ENCODE data around the gene CEP112. TPM values are rescaled to one million over a fixed set of nuclear protein-coding genes. Genes with fewer than 3 reads are reported as not detected.

CEP112 gene
- polyA plus RNA-seq, 1 donor from 2014 or later = 6.0 TPM

DNA sequence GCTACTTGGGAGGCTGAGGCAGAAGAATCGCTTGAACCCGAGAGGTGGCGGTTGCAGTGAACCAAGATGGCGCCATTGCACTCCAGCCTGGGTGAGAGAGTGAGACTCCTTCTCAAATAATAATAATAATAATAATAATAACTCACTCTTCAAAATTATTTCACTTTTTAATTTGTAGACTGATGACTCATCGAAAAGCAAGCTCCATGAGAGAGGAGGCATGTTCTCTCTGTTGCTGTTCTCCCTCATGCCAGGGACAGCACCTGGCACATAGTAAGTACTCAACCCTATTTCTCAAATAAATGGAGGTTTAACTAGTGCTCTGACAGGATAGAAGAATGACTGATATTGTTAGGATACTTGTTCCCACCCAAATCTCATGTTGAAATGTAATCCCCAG is 265.3 kb downstream of the CEP112 start:
- H3K27me3 ChIP-seq (ENCODE audit: insufficient read depth, low read depth, low read length) = no peaks in the 10 kb centered on the region
- TF ChIP-seq, protein P1, sequence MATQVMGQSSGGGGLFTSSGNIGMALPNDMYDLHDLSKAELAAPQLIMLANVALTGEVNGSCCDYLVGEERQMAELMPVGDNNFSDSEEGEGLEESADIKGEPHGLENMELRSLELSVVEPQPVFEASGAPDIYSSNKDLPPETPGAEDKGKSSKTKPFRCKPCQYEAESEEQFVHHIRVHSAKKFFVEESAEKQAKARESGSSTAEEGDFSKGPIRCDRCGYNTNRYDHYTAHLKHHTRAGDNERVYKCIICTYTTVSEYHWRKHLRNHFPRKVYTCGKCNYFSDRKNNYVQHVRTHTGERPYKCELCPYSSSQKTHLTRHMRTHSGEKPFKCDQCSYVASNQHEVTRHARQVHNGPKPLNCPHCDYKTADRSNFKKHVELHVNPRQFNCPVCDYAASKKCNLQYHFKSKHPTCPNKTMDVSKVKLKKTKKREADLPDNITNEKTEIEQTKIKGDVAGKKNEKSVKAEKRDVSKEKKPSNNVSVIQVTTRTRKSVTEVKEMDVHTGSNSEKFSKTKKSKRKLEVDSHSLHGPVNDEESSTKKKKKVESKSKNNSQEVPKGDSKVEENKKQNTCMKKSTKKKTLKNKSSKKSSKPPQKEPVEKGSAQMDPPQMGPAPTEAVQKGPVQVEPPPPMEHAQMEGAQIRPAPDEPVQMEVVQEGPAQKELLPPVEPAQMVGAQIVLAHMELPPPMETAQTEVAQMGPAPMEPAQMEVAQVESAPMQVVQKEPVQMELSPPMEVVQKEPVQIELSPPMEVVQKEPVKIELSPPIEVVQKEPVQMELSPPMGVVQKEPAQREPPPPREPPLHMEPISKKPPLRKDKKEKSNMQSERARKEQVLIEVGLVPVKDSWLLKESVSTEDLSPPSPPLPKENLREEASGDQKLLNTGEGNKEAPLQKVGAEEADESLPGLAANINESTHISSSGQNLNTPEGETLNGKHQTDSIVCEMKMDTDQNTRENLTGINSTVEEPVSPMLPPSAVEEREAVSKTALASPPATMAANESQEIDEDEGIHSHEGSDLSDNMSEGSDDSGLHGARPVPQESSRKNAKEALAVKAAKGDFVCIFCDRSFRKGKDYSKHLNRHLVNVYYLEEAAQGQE (IDR thresholded peaks at IDR 0.05; ENCODE audit: borderline replicate concordance) = no peak
- TF ChIP-seq POLR2AphosphoS5 (IDR thresholded peaks at IDR 0.05) = no peak
- TF ChIP-seq, protein P2, sequence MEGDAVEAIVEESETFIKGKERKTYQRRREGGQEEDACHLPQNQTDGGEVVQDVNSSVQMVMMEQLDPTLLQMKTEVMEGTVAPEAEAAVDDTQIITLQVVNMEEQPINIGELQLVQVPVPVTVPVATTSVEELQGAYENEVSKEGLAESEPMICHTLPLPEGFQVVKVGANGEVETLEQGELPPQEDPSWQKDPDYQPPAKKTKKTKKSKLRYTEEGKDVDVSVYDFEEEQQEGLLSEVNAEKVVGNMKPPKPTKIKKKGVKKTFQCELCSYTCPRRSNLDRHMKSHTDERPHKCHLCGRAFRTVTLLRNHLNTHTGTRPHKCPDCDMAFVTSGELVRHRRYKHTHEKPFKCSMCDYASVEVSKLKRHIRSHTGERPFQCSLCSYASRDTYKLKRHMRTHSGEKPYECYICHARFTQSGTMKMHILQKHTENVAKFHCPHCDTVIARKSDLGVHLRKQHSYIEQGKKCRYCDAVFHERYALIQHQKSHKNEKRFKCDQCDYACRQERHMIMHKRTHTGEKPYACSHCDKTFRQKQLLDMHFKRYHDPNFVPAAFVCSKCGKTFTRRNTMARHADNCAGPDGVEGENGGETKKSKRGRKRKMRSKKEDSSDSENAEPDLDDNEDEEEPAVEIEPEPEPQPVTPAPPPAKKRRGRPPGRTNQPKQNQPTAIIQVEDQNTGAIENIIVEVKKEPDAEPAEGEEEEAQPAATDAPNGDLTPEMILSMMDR (IDR thresholded peaks at IDR 0.05; ENCODE audit: poor library complexity, severe bottlenecking) = no peak
- TF ChIP-seq EZH2 (IDR thresholded peaks at IDR 0.05; ENCODE audit: borderline replicate concordance, insufficient read depth, low read length, poor library complexity, severe bottlenecking) = no peak
- H3K36me3 ChIP-seq (ENCODE audit: insufficient read depth, low read length) = no peaks in the 10 kb centered on the region
- H3K9me3 ChIP-seq (ENCODE audit: low read length) = no peaks in the 10 kb centered on the region
- H3K27ac ChIP-seq (ENCODE audit: low read length) = no peak overlapping the region
- H4K20me1 ChIP-seq (ENCODE audit: insufficient read depth) = no peaks in the 10 kb centered on the region
- no peak overlapping the region for H3K9ac ChIP-seq (ENCODE audit: low read length)
- no peak overlapping the region for H2AFZ ChIP-seq (ENCODE audit: low read depth, low read length)
- no peak overlapping the region for H3K4me3 ChIP-seq (ENCODE audit: low read length)
- no peaks in the 10 kb centered on the region for H3F3A ChIP-seq (ENCODE audit: insufficient read depth, low read length, poor library complexity, severe bottlenecking)
- H3K9me2 ChIP-seq (ENCODE audit: insufficient read depth, low read length) = no peaks in the 10 kb centered on the region
- no peaks in the 10 kb centered on the region for H3K79me2 ChIP-seq (replicated peaks; ENCODE audit: insufficient read depth, low read length)
- no peak overlapping the region for H3K4me2 ChIP-seq (ENCODE audit: low read length)

DNA sequence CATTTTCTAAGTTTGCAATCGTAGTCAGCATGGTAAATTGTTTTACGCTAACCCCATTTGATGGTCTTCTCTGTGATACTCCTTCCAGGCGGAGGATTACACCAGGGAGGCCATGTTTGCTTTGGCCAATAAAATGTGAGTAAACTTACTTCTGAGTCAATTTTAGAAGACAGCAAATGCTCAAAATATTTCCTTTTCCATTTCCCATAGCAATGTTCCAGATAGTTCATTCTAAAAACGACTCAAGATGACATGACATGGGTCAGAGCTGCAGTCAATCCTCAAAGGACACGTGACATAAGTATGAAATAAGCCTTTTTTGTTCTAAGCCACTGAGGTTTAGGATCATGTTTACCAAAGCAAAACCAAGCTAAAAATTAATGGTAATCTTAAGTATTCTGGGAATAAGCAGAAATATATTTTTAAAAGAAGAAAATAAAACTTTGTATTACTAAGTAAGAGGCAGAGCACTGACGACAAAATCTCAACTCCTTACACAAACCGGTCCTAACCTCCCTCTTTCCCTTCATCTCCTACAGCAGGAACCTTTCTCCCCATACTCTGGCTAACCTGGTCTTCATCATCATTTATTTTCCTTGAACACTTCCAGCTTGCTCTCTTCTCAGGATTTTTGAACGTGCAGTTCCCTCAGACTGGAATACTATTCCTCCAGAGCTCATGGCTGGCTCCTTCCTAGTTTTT is 266.2 kb downstream of the CEP112 start:
- H3K9me2 ChIP-seq (ENCODE audit: insufficient read depth, low read length) = no peaks in the 10 kb centered on the region
- no peaks in the 10 kb centered on the region for H4K20me1 ChIP-seq (ENCODE audit: insufficient read depth)
- H3K36me3 ChIP-seq (ENCODE audit: insufficient read depth, low read length) = no peaks in the 10 kb centered on the region
- H2AFZ ChIP-seq (ENCODE audit: low read depth, low read length) = no peak overlapping the region
- no peak overlapping the region for H3K4me2 ChIP-seq (ENCODE audit: low read length)
- no peaks in the 10 kb centered on the region for H3K27me3 ChIP-seq (ENCODE audit: insufficient read depth, low read depth, low read length)
- H3K9me3 ChIP-seq (ENCODE audit: low read length) = no peaks in the 10 kb centered on the region
- no peak overlapping the region for H3K4me3 ChIP-seq (ENCODE audit: low read length)
- H3K9ac ChIP-seq (ENCODE audit: low read length) = no peak overlapping the region
- no peaks in the 10 kb centered on the region for H3F3A ChIP-seq (ENCODE audit: insufficient read depth, low read length, poor library complexity, severe bottlenecking)
- TF ChIP-seq TAF1 (IDR thresholded peaks at IDR 0.05; ENCODE audit: low read depth) (no peak), EP300 (conservative IDR thresholded peaks at IDR 0.05; ENCODE audit: poor library complexity, severe bottlenecking) (no peak), EZH2 (IDR thresholded peaks at IDR 0.05; ENCODE audit: borderline replicate concordance, insufficient read depth, low read length, poor library complexity, severe bottlenecking) (no peak), SMC3 (conservative IDR thresholded peaks at IDR 0.05; ENCODE audit: poor library complexity) (no peak), MXI1 (conservative IDR thresholded peaks at IDR 0.05; ENCODE audit: poor library complexity, severe bottlenecking) (no peak), POLR2AphosphoS5 (IDR thresholded peaks at IDR 0.05) (no peak), RAD21 (conservative IDR thresholded peaks at IDR 0.05) (no peak)
- TF ChIP-seq, protein P1 (IDR thresholded peaks at IDR 0.05; ENCODE audit: borderline replicate concordance) = no peak
- TF ChIP-seq, protein P2 (IDR thresholded peaks at IDR 0.05; ENCODE audit: poor library complexity, severe bottlenecking) = no peak
- no peak overlapping the region for H3K27ac ChIP-seq (ENCODE audit: low read length)
- no peaks in the 10 kb centered on the region for H3K79me2 ChIP-seq (replicated peaks; ENCODE audit: insufficient read depth, low read length)

All from neural cell (in vitro differentiated cells).